Measurements from ENCODE around the gene ZRANB2. TPM values are rescaled to one million over a fixed set of nuclear protein-coding genes. Genes with fewer than 3 reads are reported as not detected.

Gene ZRANB2
- polyA plus RNA-seq, 1 donor (not counting 4 experiments of a cell fraction or from before 2014, with no cell fraction given): 92.3 TPM

DNA sequence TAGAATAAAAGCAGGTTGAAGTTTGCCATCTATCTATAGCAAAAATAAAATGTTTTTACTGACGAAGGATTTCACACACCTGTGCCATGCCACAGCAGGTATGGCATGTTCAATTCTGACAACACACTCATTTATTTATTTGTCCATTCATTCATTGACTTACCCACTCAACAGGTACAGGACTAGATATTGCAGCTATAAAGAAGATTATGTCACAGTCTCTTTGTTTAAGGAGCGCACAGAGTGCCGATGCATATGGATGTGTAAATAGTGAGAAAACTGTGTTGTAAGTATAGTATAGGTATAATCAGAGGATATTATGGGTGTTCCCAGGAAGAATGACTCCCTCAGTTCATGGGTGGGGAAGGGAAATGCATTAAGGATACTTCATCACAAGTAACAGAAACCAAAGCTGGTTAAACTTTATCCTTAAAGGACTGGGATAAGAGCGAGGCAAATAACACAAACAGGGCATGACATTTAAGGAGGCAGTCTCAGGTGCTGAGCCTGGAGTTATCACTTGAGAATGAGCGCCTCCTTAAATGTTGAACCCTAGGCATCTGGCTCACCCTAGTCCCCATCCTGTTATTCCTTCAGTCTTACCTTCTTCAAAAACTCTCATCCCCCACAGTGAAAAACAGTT is 7.9 kb upstream of the ZRANB2 start:
- DNase-seq (ENCODE audit: low read depth, low spot score): no peak
- dilution Hi-C loops (cut with MboI; ENCODE audit: extremely low pct_ligation_motif_present, low sequenced_read_pairs): no loop called here

GRCh38 chr1:71087713-71088112 is 6.9 kb upstream of the ZRANB2 start:
- Histone ChIP-seq H2AFZ (ENCODE audit: control insufficient read depth, low read length) (no peak overlapping the region), H4K20me1 (ENCODE audit: control insufficient read depth, extremely low read depth, insufficient read depth, low read length) (no peaks in the 10 kb centered on the region), H3K4me3 (ENCODE audit: control insufficient read depth in 2 of 3, extremely low read depth in 1 of 3, insufficient read depth in 2 of 3, low read depth in 1 of 3, low read length in 3 of 3) (no peak overlapping the region), H3K79me2 (ENCODE audit: control insufficient read depth, insufficient read depth, low read length) (no peaks in the 10 kb centered on the region), H3K36me3 (ENCODE audit: control insufficient read depth in 2 of 2, extremely low read depth in 1 of 2, insufficient read depth in 2 of 2, low read length in 2 of 2) (no peaks in the 10 kb centered on the region), H3K4me1 (ENCODE audit: control insufficient read depth, extremely low read depth, insufficient read depth, low read length) (peaks cover 11% of the 10 kb centered on the region), H3K27me3 (ENCODE audit: control insufficient read depth, extremely low read depth, insufficient read depth, low read length) (no peaks in the 10 kb centered on the region), H3K9me3 (ENCODE audit: control insufficient read depth, low read depth, low read length) (no peaks in the 10 kb centered on the region), H3K9ac (ENCODE audit: control insufficient read depth, extremely low read depth, insufficient read depth, low read length) (no peak overlapping the region), H3K9me1 (ENCODE audit: control insufficient read depth, extremely low read depth, insufficient read depth, low read length) (no peaks in the 10 kb centered on the region), H3K4me2 (ENCODE audit: control insufficient read depth, extremely low read depth, insufficient read depth, low read depth, low read length) (no peak overlapping the region), H3K27ac (ENCODE audit: control insufficient read depth, insufficient read depth, low read length) (no peak overlapping the region)
- dilution Hi-C loops (cut with MboI; ENCODE audit: extremely low pct_ligation_motif_present, low sequenced_read_pairs): no loop called here
- FAIRE-seq (no peak), DNase-seq (ENCODE audit: low read depth, low spot score) (no peak)
- no peak for TF ChIP-seq CTCF (optimal IDR thresholded peaks at IDR 0.05 in 1 of 3, IDR thresholded peaks at IDR 0.05 in 1 of 3, conservative IDR thresholded peaks at IDR 0.05 in 1 of 3; ENCODE audit: extremely low read depth in 1 of 3, insufficient read depth in 2 of 3, low read length in 3 of 3)
- no peak for TF ChIP-seq EZH2 (IDR thresholded peaks at IDR 0.05; ENCODE audit: low read length)

More for the DNA sequence above, 7.9 kb upstream of the ZRANB2 start:
- H3K9me3 ChIP-seq (ENCODE audit: control insufficient read depth, low read depth, low read length): no peaks in the 10 kb centered on the region
- H3K27ac ChIP-seq (ENCODE audit: control insufficient read depth, insufficient read depth, low read length): no peak overlapping the region
- H3K79me2 ChIP-seq (ENCODE audit: control insufficient read depth, insufficient read depth, low read length): no peaks in the 10 kb centered on the region
- peaks cover 11% of the 10 kb centered on the region for H3K4me1 ChIP-seq (ENCODE audit: control insufficient read depth, extremely low read depth, insufficient read depth, low read length)
- no peak overlapping the region for H3K9ac ChIP-seq (ENCODE audit: control insufficient read depth, extremely low read depth, insufficient read depth, low read length)
- no peak overlapping the region for H3K4me2 ChIP-seq (ENCODE audit: control insufficient read depth, extremely low read depth, insufficient read depth, low read depth, low read length)
- no peaks in the 10 kb centered on the region for H3K27me3 ChIP-seq (ENCODE audit: control insufficient read depth, extremely low read depth, insufficient read depth, low read length)
- H3K9me1 ChIP-seq (ENCODE audit: control insufficient read depth, extremely low read depth, insufficient read depth, low read length): no peaks in the 10 kb centered on the region
- no peak for FAIRE-seq
- H3K4me3 ChIP-seq (ENCODE audit: control insufficient read depth in 2 of 3, extremely low read depth in 1 of 3, insufficient read depth in 2 of 3, low read depth in 1 of 3, low read length in 3 of 3): no peak overlapping the region
- H4K20me1 ChIP-seq (ENCODE audit: control insufficient read depth, extremely low read depth, insufficient read depth, low read length): no peaks in the 10 kb centered on the region
- no peaks in the 10 kb centered on the region for H3K36me3 ChIP-seq (ENCODE audit: control insufficient read depth in 2 of 2, extremely low read depth in 1 of 2, insufficient read depth in 2 of 2, low read length in 2 of 2)
- H2AFZ ChIP-seq (ENCODE audit: control insufficient read depth, low read length): no peak overlapping the region
- no peak for TF ChIP-seq EZH2 (IDR thresholded peaks at IDR 0.05; ENCODE audit: low read length)
- TF ChIP-seq CTCF (optimal IDR thresholded peaks at IDR 0.05 in 1 of 3, IDR thresholded peaks at IDR 0.05 in 1 of 3, conservative IDR thresholded peaks at IDR 0.05 in 1 of 3; ENCODE audit: extremely low read depth in 1 of 3, insufficient read depth in 2 of 3, low read length in 3 of 3): no peak
